Coronary artery (tissue), 2 donors: ENCODE results near the gene BMP2K.

Experiments
- DNase-seq: peaks from one replicate; pipeline ENCODE4 v3.0.0-alpha.2; 2017; ENCODE audit warnings: low spot score
- H3K27ac ChIP-seq, 2 donors: fragments of 200-600 bp; sonication (generic); one replicate each; pipeline ENCODE4 v1.5.1; 2016 to 2019
- H3K4me3 ChIP-seq: fragments of 200-600 bp; sonication (generic); 2 replicates; pipeline ENCODE4 v1.5.1; 2016; ENCODE audit warnings: mild to moderate bottlenecking, moderate library complexity
- CTCF ChIP-seq: fragments of 200-600 bp; sonication (generic); IDR thresholded peaks from one replicate; pipeline ENCODE4 v1.5.1; 2019; ENCODE audit warnings: antibody characterized with exemption

BMP2K gene

GRCh38 chr4:78763763-78764387 lies 12.3 kb upstream of the BMP2K start:
- no peak for TF ChIP-seq CTCF
- no peak for DNase-seq
- no peak overlapping the region for H3K4me3 ChIP-seq
- H3K27ac ChIP-seq, result no peak overlapping the region

GRCh38 chr4:78764498-78764961 lies 11.6 kb upstream of the BMP2K start:
- no peak for TF ChIP-seq CTCF
- H3K4me3 ChIP-seq, result no peak overlapping the region
- H3K27ac ChIP-seq, result no peak overlapping the region
- DNase-seq, result no peak

GRCh38 chr4:78765432-78766006 lies 10.6 kb upstream of the BMP2K start:
- no peak for TF ChIP-seq CTCF
- DNase-seq, result no peak
- H3K27ac ChIP-seq, result no peak overlapping the region

GRCh38 chr4:78766026-78766425 lies 10.1 kb upstream of the BMP2K start:
- no peak for DNase-seq
- no peak overlapping the region for H3K27ac ChIP-seq
- no peak for TF ChIP-seq CTCF

More at GRCh38 chr4:78765432-78766006, 10.6 kb upstream of the BMP2K start:
- H3K4me3 ChIP-seq, result no peak overlapping the region

GRCh38 chr4:78766650-78767049 lies 9.5 kb upstream of the BMP2K start:
- TF ChIP-seq CTCF, result no peak
- no peak overlapping the region for H3K27ac ChIP-seq
- no peak for DNase-seq
- no peak overlapping the region for H3K4me3 ChIP-seq

More at GRCh38 chr4:78766026-78766425, 10.1 kb upstream of the BMP2K start:
- no peak overlapping the region for H3K4me3 ChIP-seq

- Histone ChIP-seq H3K4me3 (no peak overlapping the region), H3K27ac (no peak overlapping the region)
- no peak for TF ChIP-seq CTCF
- DNase-seq, result no peak
These were observed 8.8 kb upstream of the BMP2K start for GRCh38 chr4:78767350-78767749.
